Measurements from ENCODE around the gene ZIC1.

ZIC1 gene

DNA sequence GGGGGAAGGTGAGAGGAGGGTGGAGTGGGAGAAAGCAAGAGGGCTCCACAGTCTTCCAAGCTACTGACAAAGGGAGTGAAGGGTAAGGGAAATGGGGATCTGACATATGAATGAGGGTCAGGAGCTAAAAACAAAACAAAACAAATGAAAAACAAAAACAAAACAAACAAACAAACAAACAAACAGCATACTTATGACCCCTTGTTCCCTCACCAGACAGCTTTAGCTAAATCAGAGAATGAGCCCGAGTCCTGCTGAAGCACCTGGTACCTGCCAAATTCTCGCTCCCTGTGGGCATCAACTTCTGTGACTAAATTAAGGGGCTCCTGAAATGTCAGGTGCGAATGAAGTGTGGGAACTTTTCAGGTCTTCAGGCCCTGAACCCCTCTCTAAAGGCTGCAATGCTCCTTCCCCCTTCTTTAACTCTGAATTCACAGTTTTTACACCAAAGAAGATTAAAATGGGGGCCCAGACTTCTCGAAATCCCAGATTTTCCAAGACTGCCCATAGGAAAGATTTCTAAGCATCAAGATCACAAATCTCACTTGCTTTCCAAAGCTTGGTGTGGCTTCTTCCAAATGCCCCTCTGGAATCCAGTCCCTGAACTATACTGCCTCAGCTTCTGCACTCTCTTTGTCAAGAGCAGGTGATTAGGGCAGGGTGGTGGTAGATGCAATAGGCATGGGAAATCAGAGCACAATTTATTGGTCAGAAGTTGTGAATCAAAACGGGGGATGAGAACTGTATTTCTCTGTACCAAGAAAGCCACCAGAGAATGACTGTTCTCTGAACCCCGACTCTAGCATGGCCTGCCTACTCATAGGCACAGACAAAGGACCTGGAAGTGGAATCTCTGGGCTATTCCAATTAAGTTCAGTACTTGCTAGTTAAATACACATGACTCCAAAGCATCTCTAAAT, 43.7 kb upstream of the ZIC1 start:
- TF ChIP-seq, protein P1, sequence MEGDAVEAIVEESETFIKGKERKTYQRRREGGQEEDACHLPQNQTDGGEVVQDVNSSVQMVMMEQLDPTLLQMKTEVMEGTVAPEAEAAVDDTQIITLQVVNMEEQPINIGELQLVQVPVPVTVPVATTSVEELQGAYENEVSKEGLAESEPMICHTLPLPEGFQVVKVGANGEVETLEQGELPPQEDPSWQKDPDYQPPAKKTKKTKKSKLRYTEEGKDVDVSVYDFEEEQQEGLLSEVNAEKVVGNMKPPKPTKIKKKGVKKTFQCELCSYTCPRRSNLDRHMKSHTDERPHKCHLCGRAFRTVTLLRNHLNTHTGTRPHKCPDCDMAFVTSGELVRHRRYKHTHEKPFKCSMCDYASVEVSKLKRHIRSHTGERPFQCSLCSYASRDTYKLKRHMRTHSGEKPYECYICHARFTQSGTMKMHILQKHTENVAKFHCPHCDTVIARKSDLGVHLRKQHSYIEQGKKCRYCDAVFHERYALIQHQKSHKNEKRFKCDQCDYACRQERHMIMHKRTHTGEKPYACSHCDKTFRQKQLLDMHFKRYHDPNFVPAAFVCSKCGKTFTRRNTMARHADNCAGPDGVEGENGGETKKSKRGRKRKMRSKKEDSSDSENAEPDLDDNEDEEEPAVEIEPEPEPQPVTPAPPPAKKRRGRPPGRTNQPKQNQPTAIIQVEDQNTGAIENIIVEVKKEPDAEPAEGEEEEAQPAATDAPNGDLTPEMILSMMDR (IDR thresholded peaks at IDR 0.05; ENCODE audit: control insufficient read depth, insufficient read depth, low read depth, low read length, missing control alignments), result no peak
- no peak overlapping the region for H3K4me3 ChIP-seq (ENCODE audit: control insufficient read depth, low read depth, low read length)
- DNase-seq (ENCODE audit: low read depth), result no peak

DNA sequence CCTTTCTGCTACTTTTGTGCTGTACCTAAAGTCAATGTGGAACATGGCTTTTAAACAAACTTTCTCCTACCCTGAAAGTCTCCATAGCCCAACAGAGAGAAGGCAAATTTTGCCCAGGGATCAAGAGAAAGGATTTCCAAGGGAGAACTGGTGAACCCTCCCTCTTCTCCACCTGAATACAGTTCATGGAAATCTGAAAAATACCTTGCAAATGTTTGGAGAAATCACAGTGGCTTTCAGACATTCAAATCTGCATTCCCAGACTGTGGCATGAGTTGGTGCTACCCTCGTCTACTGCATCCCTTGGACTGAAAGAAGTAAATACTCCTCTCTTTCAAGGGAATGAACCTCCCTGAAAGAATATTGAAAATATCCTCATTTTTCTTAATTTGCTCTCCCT, 41.5 kb upstream of the ZIC1 start:
- no peak for DNase-seq (ENCODE audit: low read depth)

GRCh38 chr3:147368151-147368550, 41.0 kb upstream of the ZIC1 start:
- TF ChIP-seq, protein P1 (IDR thresholded peaks at IDR 0.05; ENCODE audit: control insufficient read depth, insufficient read depth, low read depth, low read length, missing control alignments), result no peak
- H3K4me3 ChIP-seq (ENCODE audit: control insufficient read depth, low read depth, low read length), result no peak overlapping the region
- DNase-seq (ENCODE audit: low read depth), result no peak

More for the DNA sequence above, 41.5 kb upstream of the ZIC1 start:
- H3K4me3 ChIP-seq (ENCODE audit: control insufficient read depth, low read depth, low read length), result no peak overlapping the region
- TF ChIP-seq, protein P1 (IDR thresholded peaks at IDR 0.05; ENCODE audit: control insufficient read depth, insufficient read depth, low read depth, low read length, missing control alignments), result no peak

- no peak overlapping the region for H3K4me3 ChIP-seq (ENCODE audit: control insufficient read depth, low read depth, low read length)
- TF ChIP-seq, protein P1 (IDR thresholded peaks at IDR 0.05; ENCODE audit: control insufficient read depth, insufficient read depth, low read depth, low read length, missing control alignments), result no peak
- DNase-seq (ENCODE audit: low read depth), result no peak
Observed at GRCh38 chr3:147368561-147369221, 40.5 kb upstream of the ZIC1 start.

DNA sequence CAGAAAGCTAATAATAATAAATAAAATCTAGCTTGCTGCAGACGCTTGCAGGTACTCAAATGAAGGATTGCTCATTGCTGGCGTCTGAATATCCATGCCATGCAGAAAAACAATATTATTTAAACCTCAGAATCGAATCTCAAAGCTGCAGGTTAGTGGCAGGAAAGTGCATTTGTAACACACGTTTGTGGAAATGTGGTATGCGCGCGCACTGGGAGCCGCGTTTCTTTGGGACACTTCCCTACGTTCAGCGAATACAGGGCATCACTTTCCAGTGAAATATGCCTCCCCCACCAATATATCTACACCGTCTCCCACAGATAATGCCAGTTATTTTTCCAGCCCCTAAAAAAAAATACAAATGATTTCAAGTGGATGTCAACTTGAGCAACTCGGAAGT, 39.9 kb upstream of the ZIC1 start:
- no peak for DNase-seq (ENCODE audit: low read depth)
- TF ChIP-seq, protein P1 (IDR thresholded peaks at IDR 0.05; ENCODE audit: control insufficient read depth, insufficient read depth, low read depth, low read length, missing control alignments), result no peak
- H3K4me3 ChIP-seq (ENCODE audit: control insufficient read depth, low read depth, low read length), result no peak overlapping the region

DNA sequence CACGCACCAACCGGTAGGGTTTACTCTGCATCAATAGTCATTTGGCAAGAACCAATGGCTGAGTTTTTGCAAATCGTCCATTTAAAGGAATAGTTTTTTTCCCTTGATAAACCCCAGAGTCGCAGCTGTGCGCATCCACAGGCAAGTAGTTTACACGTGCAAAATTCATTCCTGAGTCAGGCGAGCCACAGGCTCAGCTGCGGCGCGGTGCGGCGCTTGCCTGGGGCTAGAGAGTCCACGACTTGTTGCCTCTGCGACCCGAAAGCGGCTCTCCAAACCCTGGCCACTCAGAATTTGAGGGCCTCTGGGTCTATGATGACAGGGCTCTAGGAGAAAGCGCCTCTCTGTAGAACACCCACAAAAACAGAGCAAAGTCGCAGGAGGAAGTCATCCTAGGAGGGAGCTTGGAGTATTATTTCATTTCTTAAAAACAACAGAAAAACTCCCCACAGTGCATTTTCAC, 39.5 kb upstream of the ZIC1 start:
- H3K4me3 ChIP-seq (ENCODE audit: control insufficient read depth, low read depth, low read length), result no peak overlapping the region
- no peak for DNase-seq (ENCODE audit: low read depth)

More for the DNA sequence above, 39.5 kb upstream of the ZIC1 start:
- TF ChIP-seq, protein P1 (IDR thresholded peaks at IDR 0.05; ENCODE audit: control insufficient read depth, insufficient read depth, low read depth, low read length, missing control alignments), result no peak

Data from AG09309 (cell line).